ENCODE measurements around the gene MED13L. TPM values are rescaled to one million over a fixed set of nuclear protein-coding genes. Genes with fewer than 3 reads are reported as not detected.

MED13L gene
- total RNA-seq, 1 donor from 2014 or later = 141 TPM

- no peaks in the 10 kb centered on the region for H3K36me3 Mint-ChIP-seq (ENCODE audit: insufficient read depth)
- H3K27ac Mint-ChIP-seq = no peak overlapping the region
Observed at GRCh38 chr12:116233669-116234068, 43.8 kb downstream of the MED13L start.

DNA sequence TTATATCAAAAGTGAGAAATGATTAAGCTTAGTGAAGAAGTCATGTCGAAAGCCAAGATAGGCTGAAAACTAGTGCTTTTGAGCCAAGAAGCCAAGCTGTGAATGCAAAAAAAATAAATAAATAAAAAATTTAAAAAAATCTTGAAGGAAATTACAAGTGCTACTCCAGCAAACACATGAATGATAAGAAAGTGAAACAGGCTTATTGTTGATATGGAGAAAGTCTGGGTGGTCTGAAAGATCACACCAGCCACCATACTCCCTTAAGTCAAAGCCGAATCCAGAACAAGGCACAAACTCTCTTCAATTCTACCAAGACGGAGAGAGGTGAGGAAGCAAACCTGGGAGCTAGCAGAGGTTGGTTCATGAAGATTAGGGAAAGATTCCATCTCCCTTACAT lies 49.7 kb downstream of the MED13L start:
- no peak for DNase-seq (ENCODE audit: low spot score, unreplicated experiment)
- TF ChIP-seq CTCF (IDR thresholded peaks at IDR 0.05; ENCODE audit: unreplicated experiment) = no peak
- Mint-ChIP-seq H3K36me3 (ENCODE audit: insufficient read depth) (peaks cover 3% of the 10 kb centered on the region), H3K9me3 (ENCODE audit: low read depth) (no peaks in the 10 kb centered on the region), H3K27me3 (no peaks in the 10 kb centered on the region), H3K4me3 (ENCODE audit: low read depth) (no peak overlapping the region), H3K27ac (no peak overlapping the region), H3K4me1 (ENCODE audit: low read depth) (peaks cover 20% of the 10 kb centered on the region)

More at GRCh38 chr12:116233669-116234068, 43.8 kb downstream of the MED13L start:
- Mint-ChIP-seq H3K4me3 (ENCODE audit: low read depth) (no peak overlapping the region), H3K9me3 (ENCODE audit: low read depth) (no peaks in the 10 kb centered on the region), H3K27me3 (no peaks in the 10 kb centered on the region), H3K4me1 (ENCODE audit: low read depth) (peaks cover 41% of the 10 kb centered on the region)
- TF ChIP-seq CTCF (IDR thresholded peaks at IDR 0.05; ENCODE audit: unreplicated experiment) = no peak
- DNase-seq (ENCODE audit: low spot score, unreplicated experiment) = no peak

DNA sequence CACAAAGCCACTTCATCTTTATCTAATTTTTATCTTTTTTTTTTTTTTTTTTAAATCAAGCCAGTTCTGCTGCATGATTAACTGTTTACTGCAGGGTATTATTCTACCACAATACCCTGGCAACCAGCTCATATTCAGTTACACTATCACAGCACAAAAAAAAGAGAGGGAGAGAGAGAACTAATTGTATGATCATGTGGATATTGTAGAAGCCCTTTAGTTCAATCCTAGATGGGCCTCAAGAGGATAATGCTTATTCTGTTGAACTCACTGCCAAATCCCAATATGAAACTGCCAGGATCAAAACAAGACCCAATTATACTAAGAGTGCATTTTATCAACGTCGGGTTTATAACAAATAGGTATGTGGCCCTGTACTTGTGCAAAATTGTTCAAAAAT lies 51.5 kb downstream of the MED13L start:
- Mint-ChIP-seq H3K27me3 (no peaks in the 10 kb centered on the region), H3K9me3 (ENCODE audit: low read depth) (no peaks in the 10 kb centered on the region)
- no peak for DNase-seq (ENCODE audit: low spot score, unreplicated experiment)

GRCh38 chr12:116222358-116222757 lies 55.1 kb downstream of the MED13L start:
- H3K27ac Mint-ChIP-seq = no peak overlapping the region
- no peaks in the 10 kb centered on the region for H3K9me3 Mint-ChIP-seq (ENCODE audit: low read depth)
- H3K4me3 Mint-ChIP-seq (ENCODE audit: low read depth) = no peak overlapping the region
- H3K27me3 Mint-ChIP-seq = no peaks in the 10 kb centered on the region
- DNase-seq (ENCODE audit: low spot score, unreplicated experiment) = no peak
- H3K4me1 Mint-ChIP-seq (ENCODE audit: low read depth) = peaks cover 19% of the 10 kb centered on the region
- no peak for TF ChIP-seq CTCF (IDR thresholded peaks at IDR 0.05; ENCODE audit: unreplicated experiment)
- H3K36me3 Mint-ChIP-seq (ENCODE audit: insufficient read depth) = peaks cover 1% of the 10 kb centered on the region

More for the DNA sequence above, 51.5 kb downstream of the MED13L start:
- H3K27ac Mint-ChIP-seq = no peak overlapping the region
- H3K4me1 Mint-ChIP-seq (ENCODE audit: low read depth) = peaks cover 13% of the 10 kb centered on the region
- no peak overlapping the region for H3K4me3 Mint-ChIP-seq (ENCODE audit: low read depth)
- TF ChIP-seq CTCF (IDR thresholded peaks at IDR 0.05; ENCODE audit: unreplicated experiment) = no peak
- peaks cover 3% of the 10 kb centered on the region for H3K36me3 Mint-ChIP-seq (ENCODE audit: insufficient read depth)

- TF ChIP-seq CTCF (IDR thresholded peaks at IDR 0.05; ENCODE audit: unreplicated experiment) = no peak
- Mint-ChIP-seq H3K36me3 (ENCODE audit: insufficient read depth) (peaks cover 1% of the 10 kb centered on the region), H3K27me3 (no peaks in the 10 kb centered on the region), H3K27ac (no peak overlapping the region), H3K4me1 (ENCODE audit: low read depth) (peaks cover 16% of the 10 kb centered on the region), H3K9me3 (ENCODE audit: low read depth) (no peaks in the 10 kb centered on the region), H3K4me3 (ENCODE audit: low read depth) (no peak overlapping the region)
- no peak for DNase-seq (ENCODE audit: low spot score, unreplicated experiment)
Observed at GRCh38 chr12:116220756-116221155, 56.7 kb downstream of the MED13L start.
